Right lobe of liver (tissue), 6 donors: ENCODE measurements around the gene COX6A2. TPM values are rescaled to one million over a fixed set of nuclear protein-coding genes. Genes with fewer than 3 reads are reported as not detected.
"Not testable (repeated sequence)": the region's sequence is repeated elsewhere in the genome, so short reads cannot be mapped to it uniquely, and the experiment has no call there.

Experiments used
- ATAC-seq, 4 donors: fragments of 200-7000 bp; cut with Tn5 transposase; one replicate each; pipeline ENCODE4 v1.9.1; 2020; ENCODE audit warnings: mild to moderate bottlenecking in 4 of 4, moderate library complexity in 4 of 4
- DNase-seq, 3 donors: peaks; one replicate each; pipeline ENCODE4 v3.0.0-alpha.2; 2020
- H3K27ac ChIP-seq, 3 donors: fragments of 200-600 bp; one replicate each; pipeline ENCODE4 v1.8.0; 2022
- H3K27me3 ChIP-seq, 2 donors: fragments of 200-600 bp; one replicate each; pipeline ENCODE4 v1.8.0; 2022
- H3K36me3 ChIP-seq, 4 donors: fragments of 200-600 bp; sonication (generic) in 1 of 4; one replicate each; pipeline versions ENCODE4 v1.5.1 to v1.8.0; 2017 to 2022; ENCODE audit warnings: control low read depth in 1 of 4
- H3K4me1 ChIP-seq, 4 donors: fragments of 200-600 bp; sonication (generic) in 1 of 4; one replicate each; pipeline versions ENCODE4 v1.5.1 to v1.8.0; 2017 to 2022; ENCODE audit warnings: control low read depth in 1 of 4
- H3K4me3 ChIP-seq, 3 donors: fragments of 200-600 bp; one replicate each; pipeline ENCODE4 v1.8.0; 2022
- H3K9me3 ChIP-seq, 4 donors: fragments of 200-600 bp; sonication (generic) in 1 of 4; one replicate each; pipeline versions ENCODE4 v1.5.1 to v1.8.0; 2017 to 2022; ENCODE audit warnings: control low read depth in 1 of 4
- POLR2A ChIP-seq: fragments of 450-650 bp; IDR thresholded peaks from one replicate; pipeline ENCODE4 v1.6.1; 2017; ENCODE audit warnings: antibody characterized with exemption, mild to moderate bottlenecking
- WGBS: methylation state at CpG from one replicate; pipeline ENCODE4 v1.1.6; 2018; ENCODE audit warnings: low coverage, low lambda C conversion rate; ENCODE audit not compliant: insufficient coverage; ENCODE audit errors: missing lambda C conversion rate; 5-methylcytosine and 5-hydroxymethylcytosine counted together
- intact Hi-C, 2 donors: fragments of 100-400 bp; cut with DNase I; formaldehyde crosslinking; loops; one replicate each; pipeline versions ENCODE4 v1.11.2 to v1.14.1; 2022
- total RNA-seq, 6 experiments: library from RNA; depleted of rRNA in 2 of 6; stranded (reverse); fragments of >200 nt in 2 of 6; fragmentation: NEBNext Ultra II Directional in 3 of 6; extraction: Animal tissue kit (Norgen Biotek cat#: 25700) in 3 of 6; gene quantifications; one replicate each; pipeline versions ENCODE4 v1.1.0 to v1.2.4, GENCODE V29; 2016 to 2023
- TF ChIP-seq, protein P1 (sequence below), 4 donors: fragments of 200-600 bp in 3 of 4; fragments of 450-650 bp in 1 of 4; IDR thresholded peaks; one replicate each; pipeline versions ENCODE4 v1.5.1 to v1.8.0; 2016 to 2022; ENCODE audit warnings: antibody characterized with exemption in 4 of 4, mild to moderate bottlenecking in 2 of 4
- donor health status: DM: no; HTN: yes; CAD: no.
- donor health status: DM: no; HTN: no; CAD: no.
- donor health status: DM: no; HTN: no; CAD: no.
- donor health status: DM: no; HTN: yes; CAD: no.
- donor health status: DM: no; HTN: yes; CAD: no.

COX6A2 gene
- total RNA-seq, 6 experiments from 2014 or later = 4.1 to 6.0 (median 4.6) TPM; not detected in 2

DNA sequence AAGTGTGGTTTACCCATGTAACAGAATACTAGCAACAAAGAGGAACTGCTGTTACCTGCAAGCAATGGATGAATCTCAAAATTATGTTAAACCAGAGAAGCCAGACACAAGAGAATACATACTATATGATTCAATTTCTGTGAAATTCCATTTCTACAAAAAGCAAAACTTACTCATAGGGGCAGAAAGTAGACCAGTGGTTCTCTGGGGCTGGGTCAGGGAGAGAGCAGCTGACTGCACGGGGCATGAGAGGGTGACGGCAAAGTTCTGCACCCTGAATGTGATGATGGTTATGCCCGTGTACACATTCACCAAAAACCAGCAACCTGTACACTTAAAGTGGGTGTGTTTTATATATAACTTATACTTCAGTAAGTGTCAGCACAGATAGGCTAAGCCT is 11.4 kb upstream of the COX6A2 start:
- no peak for DNase-seq
- Histone ChIP-seq H3K27me3 (no peaks in the 10 kb centered on the region), H3K4me1 (peaks cover 0 to 5% (median 0%) of the 10 kb centered on the region in 4 donors), H3K9me3 (no peaks in the 10 kb centered on the region), H3K4me3 (no peak overlapping the region), H3K27ac (no peak overlapping the region), H3K36me3 (no peaks in the 10 kb centered on the region)
- no peak for ATAC-seq
- intact Hi-C loops = loop anchor here in 1 of 2 donors (10.0 kb wide), 1 partner anchor 445 kb away; no protein-coding TSS in a partner anchor
- no peak for TF ChIP-seq POLR2A
- TF ChIP-seq, protein P1, sequence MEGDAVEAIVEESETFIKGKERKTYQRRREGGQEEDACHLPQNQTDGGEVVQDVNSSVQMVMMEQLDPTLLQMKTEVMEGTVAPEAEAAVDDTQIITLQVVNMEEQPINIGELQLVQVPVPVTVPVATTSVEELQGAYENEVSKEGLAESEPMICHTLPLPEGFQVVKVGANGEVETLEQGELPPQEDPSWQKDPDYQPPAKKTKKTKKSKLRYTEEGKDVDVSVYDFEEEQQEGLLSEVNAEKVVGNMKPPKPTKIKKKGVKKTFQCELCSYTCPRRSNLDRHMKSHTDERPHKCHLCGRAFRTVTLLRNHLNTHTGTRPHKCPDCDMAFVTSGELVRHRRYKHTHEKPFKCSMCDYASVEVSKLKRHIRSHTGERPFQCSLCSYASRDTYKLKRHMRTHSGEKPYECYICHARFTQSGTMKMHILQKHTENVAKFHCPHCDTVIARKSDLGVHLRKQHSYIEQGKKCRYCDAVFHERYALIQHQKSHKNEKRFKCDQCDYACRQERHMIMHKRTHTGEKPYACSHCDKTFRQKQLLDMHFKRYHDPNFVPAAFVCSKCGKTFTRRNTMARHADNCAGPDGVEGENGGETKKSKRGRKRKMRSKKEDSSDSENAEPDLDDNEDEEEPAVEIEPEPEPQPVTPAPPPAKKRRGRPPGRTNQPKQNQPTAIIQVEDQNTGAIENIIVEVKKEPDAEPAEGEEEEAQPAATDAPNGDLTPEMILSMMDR (IDR thresholded peaks at IDR 0.05) = no peak
- WGBS = 92% methylated on average over 2 of the region's 3 CpGs

DNA sequence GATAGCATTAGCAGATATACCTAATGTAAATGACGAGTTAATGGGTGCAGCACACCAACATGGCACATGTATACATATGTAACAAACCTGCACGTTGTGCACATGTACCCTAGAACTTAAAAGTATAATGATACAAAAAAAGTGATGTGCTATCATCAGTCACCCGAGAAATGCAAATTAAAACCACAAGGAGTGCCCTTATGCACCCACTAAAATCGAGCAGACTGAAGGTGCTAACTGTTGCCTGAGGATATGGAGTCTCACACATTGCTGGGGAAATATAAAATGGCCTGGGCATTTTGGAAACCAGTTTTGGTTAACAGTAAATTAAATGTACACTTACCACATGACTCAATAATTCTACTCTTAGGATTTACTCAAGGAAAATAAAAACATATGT is 10.9 kb upstream of the COX6A2 start:
- H3K9me3 ChIP-seq, DNase-seq, H3K4me3 ChIP-seq, H3K27me3 ChIP-seq, ATAC-seq, H3K4me1 ChIP-seq, H3K36me3 ChIP-seq, H3K27ac ChIP-seq: not testable (repeated sequence)
- intact Hi-C loops = loop anchor here in 1 of 2 donors (10.0 kb wide), 1 partner anchor 444 kb away; no protein-coding TSS in a partner anchor
- 70% methylated on average over 4 of the region's 4 CpGs for WGBS

DNA sequence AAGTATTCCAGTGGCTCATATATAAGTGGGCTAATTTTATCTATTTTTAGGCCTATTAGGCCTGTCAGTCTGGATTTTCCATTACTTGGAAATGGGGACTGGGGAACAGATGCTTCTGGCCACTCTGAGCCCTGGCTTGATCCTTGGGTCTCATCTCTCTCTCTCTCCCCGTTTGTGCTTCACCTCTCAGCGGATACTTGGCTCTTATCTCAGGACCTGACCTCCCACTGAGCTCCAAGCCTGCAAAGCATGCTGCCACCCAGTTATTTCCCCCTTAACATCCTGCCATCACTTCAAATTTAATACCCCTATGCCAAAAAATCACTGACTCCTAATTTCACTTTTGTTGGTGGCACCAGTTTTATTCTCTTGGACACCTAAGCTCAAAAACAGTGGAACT is 10.3 kb upstream of the COX6A2 start:
- Histone ChIP-seq H3K27ac (no peak overlapping the region), H3K36me3 (no peaks in the 10 kb centered on the region), H3K4me3 (no peak overlapping the region), H3K9me3 (no peaks in the 10 kb centered on the region), H3K4me1 (peaks cover 0 to 5% (median 0%) of the 10 kb centered on the region in 4 donors), H3K27me3 (no peaks in the 10 kb centered on the region)
- ATAC-seq = no peak
- no peak for TF ChIP-seq POLR2A
- TF ChIP-seq, protein P1 (IDR thresholded peaks at IDR 0.05) = no peak
- intact Hi-C loops = loop anchor here in 1 of 2 donors (10.0 kb wide), 1 partner anchor 444 kb away; no protein-coding TSS in a partner anchor
- no CpG with 5 or more reads among the region's 2 CpGs for WGBS
- no peak for DNase-seq

DNA sequence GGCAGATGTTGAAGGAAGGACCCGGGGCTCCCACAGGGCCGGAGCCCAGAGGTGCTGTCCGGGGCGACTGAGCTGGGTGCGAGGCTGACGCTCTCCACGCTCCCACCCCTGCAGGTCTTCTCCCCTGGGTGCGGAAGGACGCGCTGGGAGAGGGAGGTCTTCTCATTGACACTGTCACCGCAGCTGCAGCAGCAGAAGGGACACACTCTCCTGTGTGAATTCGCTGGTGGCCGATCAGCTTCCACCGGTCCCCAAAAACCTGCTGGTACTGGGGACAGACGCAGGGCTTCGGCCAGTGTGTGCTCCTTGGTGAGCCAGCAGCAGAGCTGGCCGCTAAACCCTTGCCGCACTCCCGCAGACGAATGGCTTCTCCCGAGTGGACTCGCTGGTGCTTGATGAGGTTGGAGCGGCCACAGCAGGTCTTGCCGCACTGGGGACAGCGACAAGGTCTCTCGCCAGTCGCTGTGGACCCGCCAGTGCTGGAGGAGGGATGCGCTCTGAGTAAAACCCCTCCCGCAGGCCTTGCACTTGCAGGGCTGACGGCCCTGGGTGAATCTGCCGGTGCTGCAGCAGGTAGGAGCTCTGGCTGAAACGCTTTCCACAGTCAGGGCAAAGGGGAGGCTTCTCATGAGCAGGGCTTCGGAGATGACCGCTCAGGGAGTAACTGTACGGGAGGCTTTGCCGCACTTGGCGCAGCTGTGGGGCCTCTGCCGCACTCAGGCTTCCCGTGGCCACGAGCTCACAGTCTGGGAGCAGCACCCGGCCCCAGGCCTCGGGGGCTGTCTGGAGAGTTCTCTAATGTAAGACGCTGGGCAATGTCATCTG is 8.3 kb upstream of the COX6A2 start:
- H3K36me3 ChIP-seq = no peaks in the 10 kb centered on the region
- WGBS = 96% methylated on average over 10 of the region's 44 CpGs
- no peaks in the 10 kb centered on the region for H3K4me1 ChIP-seq
- ATAC-seq (peak in 1 of 4 donors; percentile 27), DNase-seq (no peak)
- no peaks in the 10 kb centered on the region for H3K9me3 ChIP-seq
- H3K27ac ChIP-seq = no peak overlapping the region
- intact Hi-C loops = loop anchor here in 1 of 2 donors (10.0 kb wide), 1 partner anchor 442 kb away; no protein-coding TSS in a partner anchor
- TF ChIP-seq, protein P1 (IDR thresholded peaks at IDR 0.05) = no peak
- no peak for TF ChIP-seq POLR2A
- H3K4me3 ChIP-seq = no peak overlapping the region
- H3K27me3 ChIP-seq = no peaks in the 10 kb centered on the region
